ENCODE results near the gene EFEMP2.

DNA sequence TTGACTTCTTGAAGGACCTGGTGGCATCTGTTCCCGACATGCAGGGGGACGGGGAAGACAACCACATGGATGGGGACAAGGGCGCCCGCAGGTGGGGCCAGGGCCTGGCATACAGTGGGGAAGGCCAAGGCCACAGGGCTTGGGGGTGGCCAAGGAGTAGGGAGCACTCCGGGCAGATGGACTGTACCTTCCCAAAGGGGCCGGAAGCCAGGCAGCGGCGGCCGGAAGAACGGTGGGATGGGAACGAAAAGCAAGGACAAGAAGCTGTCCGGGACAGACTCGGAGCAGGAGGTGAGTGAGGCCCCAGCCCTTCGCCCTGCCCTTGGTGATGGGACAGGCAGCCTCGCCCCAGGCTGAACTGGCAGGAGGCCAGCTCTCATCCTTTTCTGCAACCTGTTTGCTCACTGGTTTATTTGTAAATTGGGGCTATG lies 47.8 kb upstream of the EFEMP2 start:
- TF ChIP-seq POLR2A (IDR thresholded peaks at IDR 0.05) = no peak
- TF ChIP-seq, protein P1, sequence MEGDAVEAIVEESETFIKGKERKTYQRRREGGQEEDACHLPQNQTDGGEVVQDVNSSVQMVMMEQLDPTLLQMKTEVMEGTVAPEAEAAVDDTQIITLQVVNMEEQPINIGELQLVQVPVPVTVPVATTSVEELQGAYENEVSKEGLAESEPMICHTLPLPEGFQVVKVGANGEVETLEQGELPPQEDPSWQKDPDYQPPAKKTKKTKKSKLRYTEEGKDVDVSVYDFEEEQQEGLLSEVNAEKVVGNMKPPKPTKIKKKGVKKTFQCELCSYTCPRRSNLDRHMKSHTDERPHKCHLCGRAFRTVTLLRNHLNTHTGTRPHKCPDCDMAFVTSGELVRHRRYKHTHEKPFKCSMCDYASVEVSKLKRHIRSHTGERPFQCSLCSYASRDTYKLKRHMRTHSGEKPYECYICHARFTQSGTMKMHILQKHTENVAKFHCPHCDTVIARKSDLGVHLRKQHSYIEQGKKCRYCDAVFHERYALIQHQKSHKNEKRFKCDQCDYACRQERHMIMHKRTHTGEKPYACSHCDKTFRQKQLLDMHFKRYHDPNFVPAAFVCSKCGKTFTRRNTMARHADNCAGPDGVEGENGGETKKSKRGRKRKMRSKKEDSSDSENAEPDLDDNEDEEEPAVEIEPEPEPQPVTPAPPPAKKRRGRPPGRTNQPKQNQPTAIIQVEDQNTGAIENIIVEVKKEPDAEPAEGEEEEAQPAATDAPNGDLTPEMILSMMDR (IDR thresholded peaks at IDR 0.05) = no peak
